SIG-M5 (cell line): Measurements from ENCODE around the gene SP3.

Experiments
- DNase-seq: peaks from one replicate; lab custom pipeline; 2025; lab: John Stamatoyannopoulos, UW

The SP3 gene

GRCh38 chr2:173965372-173966025 lies at the start of gene SP3:
Gene SP3 (minus strand): TSS chr2:173965373. CDS start chr2:173965171, 202 bp downstream.
- DNase-seq = peak; percentile 90

DNA sequence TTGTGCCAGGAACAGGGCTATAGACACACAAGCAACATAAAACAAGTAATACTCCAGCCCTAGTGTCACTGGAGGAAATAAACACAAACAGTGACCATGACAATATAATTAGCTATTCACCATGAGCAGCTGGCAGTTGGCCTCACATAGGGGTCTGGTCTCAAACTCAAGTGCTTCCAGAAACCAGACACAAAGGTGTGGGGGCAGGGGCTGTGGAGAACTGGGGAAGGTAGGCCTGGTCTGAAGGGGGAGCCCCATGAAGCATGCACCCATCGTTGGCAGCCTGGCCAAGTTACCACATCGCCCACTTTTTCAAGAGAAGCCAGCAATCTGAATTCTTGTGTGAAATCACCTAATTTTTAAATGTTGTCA lies 49.5 kb upstream of the SP3 start:
- DNase-seq = no peak

DNA sequence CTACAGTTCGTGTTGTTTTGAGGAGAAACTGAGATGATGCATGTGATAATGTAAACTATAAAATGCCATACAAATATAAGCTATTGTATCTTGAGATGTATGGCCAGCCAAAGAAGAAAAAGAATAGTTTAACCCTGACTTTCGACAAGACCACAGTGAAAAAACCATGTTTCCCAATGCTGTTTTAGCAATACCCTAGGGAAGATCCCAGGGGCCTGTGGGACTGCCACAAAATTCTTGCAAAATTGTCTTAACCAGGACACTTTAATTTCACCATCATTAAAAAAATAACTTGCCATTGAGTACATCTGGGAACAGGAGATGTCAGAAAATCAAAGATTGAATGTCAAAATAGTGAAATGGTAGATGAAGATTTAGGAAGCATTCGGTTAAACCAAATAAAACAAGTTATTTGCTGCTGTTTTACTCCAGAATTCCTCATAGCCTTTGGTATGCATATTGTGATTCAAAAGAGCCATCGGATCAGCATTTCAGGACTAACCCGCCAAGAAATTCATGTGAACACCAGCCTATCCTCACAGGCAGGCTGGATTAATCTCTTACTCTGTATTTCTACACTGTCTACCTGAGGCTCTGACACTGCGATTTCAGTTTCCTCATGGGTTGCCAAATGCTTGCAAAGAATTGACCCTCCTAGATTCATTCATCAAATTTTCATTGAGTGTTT lies 49.0 kb upstream of the SP3 start:
- DNase-seq = no peak

DNA sequence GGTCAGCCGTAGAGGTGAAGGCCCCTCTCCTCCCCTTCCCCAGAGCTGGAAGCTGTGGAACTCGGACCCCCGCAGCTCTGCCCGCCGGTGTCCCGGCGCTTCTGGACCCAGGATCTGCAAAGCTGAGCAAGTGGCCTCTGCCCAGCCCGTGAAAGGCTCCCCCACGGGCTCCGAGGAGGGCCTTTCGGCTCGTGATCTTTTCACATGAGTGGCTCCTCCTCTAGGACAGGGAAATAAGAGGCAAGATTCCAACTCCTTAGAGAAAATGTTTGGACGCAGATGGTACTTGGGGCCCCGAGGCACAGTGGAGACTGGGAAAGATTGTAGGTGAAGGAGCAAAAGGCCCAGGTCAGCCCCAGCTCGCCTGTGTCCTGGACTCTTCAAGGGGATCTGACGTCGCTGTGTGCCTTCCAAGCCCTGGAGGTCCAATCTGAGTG lies 48.2 kb upstream of the SP3 start:
- DNase-seq = no peak

DNA sequence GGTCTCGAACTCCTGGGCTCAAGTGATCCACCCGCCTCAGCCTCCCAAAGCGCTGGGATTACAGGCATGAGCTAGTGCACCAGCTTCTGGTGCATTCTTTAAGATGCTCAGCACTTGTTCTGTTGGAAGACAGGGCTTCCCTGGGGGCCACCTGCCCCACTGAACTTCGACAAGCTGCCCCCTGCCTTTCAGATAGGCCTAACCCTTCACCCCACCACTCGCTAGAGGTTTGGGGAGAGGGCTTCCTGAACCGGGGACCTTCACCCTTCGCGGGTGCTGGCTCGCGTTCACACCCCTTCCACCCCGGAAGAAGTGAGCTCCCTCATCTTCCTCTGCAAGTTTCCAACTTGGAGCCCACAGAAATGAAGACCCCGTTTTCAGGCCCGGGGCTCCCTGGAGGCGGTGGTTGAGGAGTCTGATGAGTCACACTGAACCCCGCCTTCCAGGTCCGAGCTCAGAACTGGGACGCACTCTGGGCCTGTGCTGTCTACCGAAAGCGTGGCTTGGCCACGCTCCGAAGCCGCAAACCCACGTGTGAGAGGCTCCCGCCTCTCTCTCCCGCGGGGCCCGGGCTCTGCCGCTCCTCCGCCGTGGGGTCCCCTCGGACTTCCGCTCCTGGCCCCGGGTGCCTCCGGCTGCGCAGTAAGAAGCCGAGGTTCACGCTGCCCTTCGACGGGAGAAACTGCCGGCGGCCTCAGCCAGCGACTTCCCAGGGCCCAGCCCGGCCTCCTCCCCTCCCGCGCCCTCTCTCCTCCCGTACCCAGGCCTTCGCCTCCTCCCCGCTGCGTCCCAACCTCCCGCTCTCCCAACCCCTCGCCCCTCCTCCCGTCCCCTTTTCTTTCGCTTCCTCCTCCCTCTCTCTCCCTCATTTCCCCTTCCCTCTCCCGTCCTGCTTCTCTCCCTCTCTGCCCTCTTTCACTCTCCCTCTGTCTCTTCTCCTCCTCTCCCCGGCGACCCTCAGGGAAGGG lies 47.5 kb upstream of the SP3 start:
- DNase-seq = no peak

- DNase-seq = no peak
Measured at GRCh38 chr2:174011796-174012195, 46.6 kb upstream of the SP3 start.

DNA sequence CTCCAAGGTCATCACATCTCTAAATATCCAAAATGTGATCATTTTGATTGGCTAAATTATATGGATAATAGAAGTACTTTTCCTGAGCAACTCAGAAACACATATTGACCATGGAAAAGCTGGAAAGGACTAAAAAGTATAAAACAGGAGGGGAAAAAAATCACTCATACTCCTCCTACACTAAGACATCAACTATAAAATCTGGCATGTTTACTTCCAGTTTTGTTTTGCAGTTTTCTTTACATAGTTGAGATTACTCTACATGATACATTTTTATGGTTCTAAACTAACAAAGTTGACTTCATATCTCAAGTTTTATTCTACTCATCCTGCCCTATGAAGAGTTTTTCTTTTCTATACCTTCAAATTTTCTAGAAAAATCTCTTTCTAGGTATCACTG lies 46.0 kb upstream of the SP3 start:
- no peak for DNase-seq

DNA sequence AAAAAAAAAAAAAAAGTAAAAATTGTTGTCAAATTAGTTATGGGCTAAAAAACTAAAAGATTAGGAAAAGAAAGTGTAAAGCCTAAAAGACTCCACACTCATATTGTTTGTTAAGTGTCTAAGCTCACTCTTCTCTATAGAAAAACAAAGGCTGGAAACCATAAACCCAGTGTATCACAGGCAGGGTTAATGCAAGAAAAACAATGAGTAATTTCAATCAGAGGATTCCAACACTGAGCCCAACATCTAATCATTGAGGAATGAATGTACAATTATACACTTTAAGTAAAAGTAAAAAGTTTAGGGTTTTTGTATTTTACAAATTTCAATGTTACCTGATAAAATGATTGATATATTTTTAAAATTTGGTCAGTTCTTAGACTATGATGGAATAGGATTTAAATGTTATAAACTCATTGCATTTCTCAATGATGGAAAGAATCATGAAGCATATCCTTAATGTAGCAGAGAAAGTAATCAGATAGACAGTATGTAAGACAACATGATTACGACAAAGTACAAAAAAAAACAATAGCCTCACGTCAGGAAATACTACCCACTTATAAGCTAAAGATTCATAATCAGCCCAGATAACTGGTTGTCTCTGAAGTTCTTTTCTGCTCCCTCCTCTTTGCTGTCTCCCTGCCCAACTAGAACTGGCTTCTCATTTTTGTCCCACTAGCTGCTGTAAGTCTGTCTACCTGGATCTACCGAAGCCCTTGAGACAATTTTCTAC lies 44.5 kb upstream of the SP3 start:
- DNase-seq = no peak

DNA sequence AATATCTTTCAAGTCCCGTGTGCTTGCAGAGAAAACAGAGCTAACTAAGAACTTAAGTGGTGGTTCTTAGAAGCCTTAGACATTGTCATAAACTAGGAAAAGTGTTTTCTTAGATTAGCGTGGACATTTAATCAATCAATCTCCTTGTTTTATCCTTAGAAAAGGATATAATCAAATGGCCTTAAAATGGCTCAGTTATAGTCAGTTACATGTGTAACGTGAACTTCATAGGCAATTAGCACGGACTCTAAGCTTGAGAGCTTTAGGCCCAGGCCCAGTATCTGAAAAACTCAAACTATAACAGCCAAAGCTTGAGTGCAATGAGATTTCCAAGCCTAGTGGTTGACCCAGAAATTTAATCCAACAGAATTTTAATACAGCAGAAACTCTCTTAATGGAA lies 43.5 kb upstream of the SP3 start:
- DNase-seq = no peak

GRCh38 chr2:174007010-174007409 lies 41.8 kb upstream of the SP3 start:
- no peak for DNase-seq

- no peak for DNase-seq
Measured at GRCh38 chr2:174005801-174006419, 40.7 kb upstream of the SP3 start.

GRCh38 chr2:174004905-174005605 lies 39.9 kb upstream of the SP3 start:
- no peak for DNase-seq

DNA sequence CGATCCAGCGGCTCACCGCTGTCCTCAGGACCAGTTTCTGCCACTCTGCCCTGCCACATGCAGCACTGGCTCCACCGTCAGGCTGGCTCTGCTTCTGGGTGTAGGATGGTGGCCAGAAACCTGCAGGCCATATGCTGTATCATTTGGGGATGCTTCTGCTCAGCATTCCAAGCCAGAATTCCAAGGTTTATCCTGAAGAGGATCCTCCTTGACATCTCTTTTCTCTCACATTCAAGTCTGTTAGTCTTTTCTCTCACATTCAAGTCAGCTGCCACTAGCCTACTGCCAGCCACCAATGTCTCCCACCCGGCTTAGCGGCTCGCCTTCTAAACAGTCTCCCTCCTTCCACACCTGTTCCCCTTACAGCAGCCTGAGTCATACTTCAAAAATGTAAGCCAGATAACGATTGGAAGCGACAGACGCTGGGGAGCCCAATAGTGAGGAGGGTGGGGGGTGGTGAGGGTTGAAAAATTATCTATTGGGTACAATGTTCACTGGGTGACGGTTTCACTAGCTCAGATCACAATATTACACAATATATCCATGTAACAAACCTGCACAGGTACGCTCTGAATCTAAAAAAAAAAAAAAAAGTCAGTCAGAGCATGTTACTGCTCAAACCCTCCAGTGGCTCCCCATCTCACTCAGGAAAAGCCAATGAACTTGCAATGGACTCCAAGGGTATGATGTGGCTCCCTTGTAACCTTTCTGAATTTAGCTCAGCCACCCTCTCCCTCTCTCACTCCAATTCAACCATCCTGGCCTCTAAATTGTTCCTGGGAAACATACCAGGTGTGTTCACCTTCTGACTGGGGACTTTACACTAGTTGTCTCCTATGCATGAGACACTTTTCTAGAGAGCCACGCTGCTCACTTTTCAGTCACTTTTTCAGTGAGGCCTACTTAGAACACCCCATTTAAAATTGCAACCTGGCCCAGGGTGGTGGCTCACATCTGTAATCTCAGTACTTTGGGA lies 38.8 kb upstream of the SP3 start:
- DNase-seq = no peak

- no peak for DNase-seq
Measured at GRCh38 chr2:174002679-174003078, 37.5 kb upstream of the SP3 start.

GRCh38 chr2:174001107-174001506 lies 35.9 kb upstream of the SP3 start:
- DNase-seq = no peak

GRCh38 chr2:173999724-174000123 lies 34.6 kb upstream of the SP3 start:
- no peak for DNase-seq

GRCh38 chr2:173999272-173999671 lies 34.1 kb upstream of the SP3 start:
- DNase-seq = no peak

GRCh38 chr2:173998386-173998785 lies 33.2 kb upstream of the SP3 start:
- no peak for DNase-seq

DNA sequence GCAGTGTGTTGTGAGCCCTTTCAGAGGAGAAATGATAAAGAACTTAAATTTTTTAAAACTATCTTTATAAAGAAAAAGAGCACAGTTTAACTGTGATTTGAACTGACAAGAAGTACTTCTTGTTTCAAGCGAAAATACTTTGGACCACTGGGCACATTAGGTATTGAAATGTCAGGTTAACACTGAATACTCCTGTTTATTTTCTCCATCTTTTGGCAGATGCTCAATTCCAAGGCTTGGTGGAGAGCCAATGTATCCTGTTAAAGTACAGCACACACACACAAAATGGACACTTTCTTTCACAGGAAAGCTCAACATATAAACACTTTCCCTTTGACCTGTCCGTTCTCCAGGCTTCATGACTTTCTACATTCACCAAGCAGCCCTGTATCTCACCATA lies 32.6 kb upstream of the SP3 start:
- DNase-seq = no peak

- peak; percentile 93 for DNase-seq
Measured at GRCh38 chr2:173997269-173997668, 32.1 kb upstream of the SP3 start.
